H9 (cell line): ENCODE measurements around the gene PDCL3. TPM values are rescaled to one million over a fixed set of nuclear protein-coding genes. Genes with fewer than 3 reads are reported as not detected.

Experiments used
- DNase-seq: peaks from one replicate; pipeline ENCODE4 v3.0.0-alpha.2; 2017
- H2AFZ ChIP-seq: one replicate; pipeline ENCODE4 v1.6.1; 2013; ENCODE audit warnings: mild to moderate bottlenecking, low read length, control low read depth, moderate library complexity
- H2AK5ac ChIP-seq: 2 replicates; pipeline ENCODE4 v1.6.1; 2013; ENCODE audit warnings: low read length, control low read depth, mixed read lengths; ENCODE audit not compliant: insufficient read length
- H2BK120ac ChIP-seq: one replicate; pipeline ENCODE4 v1.6.1; 2013; ENCODE audit warnings: low read depth, mild to moderate bottlenecking, low read length, control low read depth, inconsistent platforms; ENCODE audit not compliant: poor library complexity, severe bottlenecking
- H2BK12ac ChIP-seq: 2 replicates; pipeline ENCODE4 v1.6.1; 2013; ENCODE audit warnings: low read length, control low read depth, mixed read lengths, low read depth; ENCODE audit not compliant: insufficient read length
- H2BK15ac ChIP-seq: 2 replicates; pipeline ENCODE4 v1.6.1; 2013; ENCODE audit warnings: low read depth, low read length, control low read depth
- H2BK20ac ChIP-seq: one replicate; pipeline ENCODE4 v1.6.1; 2013; ENCODE audit warnings: low read depth, mild to moderate bottlenecking, low read length, control low read depth, inconsistent platforms; ENCODE audit not compliant: poor library complexity, severe bottlenecking
- H2BK5ac ChIP-seq: 2 replicates; pipeline ENCODE4 v1.6.1; 2013; ENCODE audit warnings: low read length, control low read depth, mixed read lengths; ENCODE audit not compliant: insufficient read length
- H3K14ac ChIP-seq: 2 replicates; pipeline ENCODE4 v1.6.1; 2013; ENCODE audit warnings: low read length, control low read depth; ENCODE audit not compliant: insufficient read depth
- H3K18ac ChIP-seq: 2 replicates; pipeline ENCODE4 v1.6.1; 2013; ENCODE audit warnings: low read depth, mild to moderate bottlenecking, mixed read lengths, low read length, control low read depth; ENCODE audit not compliant: insufficient read length
- H3K23ac ChIP-seq: 2 replicates; pipeline ENCODE4 v1.6.1; 2013; ENCODE audit warnings: low read length, control low read depth, mixed read lengths, low read depth; ENCODE audit not compliant: insufficient read length
- H3K23me2 ChIP-seq: 2 replicates; pipeline ENCODE4 v1.6.1; 2013; ENCODE audit warnings: low read depth, mild to moderate bottlenecking, mixed read lengths, low read length, control low read depth; ENCODE audit not compliant: insufficient read length, poor library complexity, severe bottlenecking
- H3K27ac ChIP-seq: 2 replicates; pipeline ENCODE4 v1.5.1; 2013; ENCODE audit warnings: low read length, control low read depth, mixed read lengths, low read depth; ENCODE audit not compliant: insufficient read length
- H3K27me3 ChIP-seq: 2 replicates; pipeline ENCODE4 v1.6.1; 2013; ENCODE audit warnings: low read length, control low read depth, inconsistent platforms; ENCODE audit not compliant: insufficient read depth
- H3K4ac ChIP-seq: 2 replicates; pipeline ENCODE4 v1.6.1; 2013; ENCODE audit warnings: low read depth, mild to moderate bottlenecking, control low read depth, inconsistent platforms, low read length, moderate library complexity
- H3K4me1 ChIP-seq: 2 replicates; pipeline ENCODE4 v1.6.1; 2013; ENCODE audit warnings: low read length, control low read depth, inconsistent platforms; ENCODE audit not compliant: insufficient read depth
- H3K4me2 ChIP-seq: 2 replicates; pipeline ENCODE4 v1.6.1; 2013; ENCODE audit warnings: low read length, control low read depth, mixed read lengths; ENCODE audit not compliant: insufficient read length, insufficient read depth
- H3K56ac ChIP-seq: 2 replicates; pipeline ENCODE4 v1.6.1; 2013; ENCODE audit warnings: low read depth, mild to moderate bottlenecking, mixed read lengths, low read length, control low read depth; ENCODE audit not compliant: insufficient read length
- H3K79me1 ChIP-seq: 2 replicates; pipeline ENCODE4 v1.6.1; 2013; ENCODE audit warnings: low read depth, mild to moderate bottlenecking, moderate library complexity, low read length, control low read depth, inconsistent platforms; ENCODE audit not compliant: insufficient read depth, poor library complexity, severe bottlenecking
- H3K79me2 ChIP-seq: 2 replicates; pipeline ENCODE4 v1.6.1; 2013; ENCODE audit warnings: low read length, control low read depth, inconsistent platforms; ENCODE audit not compliant: insufficient read depth
- H3K9ac ChIP-seq: 2 replicates; pipeline ENCODE4 v1.6.1; 2013; ENCODE audit warnings: low read length, control low read depth, mixed read lengths; ENCODE audit not compliant: insufficient read length; ENCODE audit errors: extremely low read depth
- H3K9me3 ChIP-seq: one replicate; pipeline ENCODE4 v1.6.1; 2013; ENCODE audit warnings: low read depth, low read length, inconsistent platforms; ENCODE audit not compliant: control insufficient read depth
- H3T11ph ChIP-seq: one replicate; pipeline ENCODE4 v1.6.1; 2013; ENCODE audit warnings: mild to moderate bottlenecking, low read length, control low read depth, inconsistent platforms
- H4K20me1 ChIP-seq: one replicate; pipeline ENCODE4 v1.6.1; 2013; ENCODE audit not compliant: control insufficient read depth, insufficient read length, insufficient read depth
- H4K5ac ChIP-seq: 2 replicates; pipeline ENCODE4 v1.6.1; 2013; ENCODE audit warnings: low read depth, mild to moderate bottlenecking, mixed read lengths, low read length, control low read depth; ENCODE audit not compliant: insufficient read length
- H4K8ac ChIP-seq: replicated peaks from 2 replicates; pipeline ENCODE4 v1.6.1; 2013; ENCODE audit warnings: low read length, control low read depth, mixed read lengths, low read depth; ENCODE audit not compliant: insufficient read length
- H4K91ac ChIP-seq: 2 replicates; pipeline ENCODE4 v1.6.1; 2013; ENCODE audit warnings: low read depth, mild to moderate bottlenecking, moderate library complexity, mixed read lengths, low read length, control low read depth; ENCODE audit not compliant: insufficient read length
- H3K27ac Mint-ChIP-seq, 3 experiments: 2 replicates in 2 of 3; 3 replicates in 1 of 3; pipeline ENCODE4 v1.8.0; 2020 to 2021; ENCODE audit warnings: mixed read lengths in 3 of 3, mild to moderate bottlenecking in 1 of 3, moderate library complexity in 1 of 3
- H3K27me3 Mint-ChIP-seq: 2 replicates; pipeline ENCODE4 v1.8.0; 2021; ENCODE audit warnings: low read depth, mild to moderate bottlenecking, moderate library complexity, mixed read lengths
- H3K36me3 Mint-ChIP-seq, 3 experiments: 2 replicates in 2 of 3; 3 replicates in 1 of 3; pipeline ENCODE4 v1.8.0; 2020 to 2021; ENCODE audit warnings: low read depth in 3 of 3, mixed read lengths in 3 of 3; ENCODE audit not compliant: insufficient read depth in 1 of 3
- H3K4me1 Mint-ChIP-seq, 2 experiments: 2 replicates each; pipeline ENCODE4 v1.8.0; 2020; ENCODE audit warnings: mixed read lengths in 2 of 2
- H3K4me3 Mint-ChIP-seq, 2 experiments: 2 replicates in 1 of 2; 3 replicates in 1 of 2; pipeline ENCODE4 v1.8.0; 2020 to 2021; ENCODE audit warnings: mild to moderate bottlenecking in 2 of 2, mixed read lengths in 2 of 2, moderate library complexity in 1 of 2
- H3K9me3 Mint-ChIP-seq, 2 experiments: 2 replicates in 1 of 2; 3 replicates in 1 of 2; pipeline ENCODE4 v1.8.0; 2020; ENCODE audit warnings: mild to moderate bottlenecking in 2 of 2, mixed read lengths in 2 of 2, moderate library complexity in 1 of 2
- WGBS: extraction: QIAGEN DNeasy Blood & Tissue Kit; methylation state at CpG from one replicate; pipeline ENCODE4 v1.1.7; 2013; ENCODE audit warnings: missing lambda C conversion rate, low lambda C conversion rate, mixed read lengths; ENCODE audit not compliant: insufficient read length; ENCODE audit errors: extremely low coverage; 5-methylcytosine and 5-hydroxymethylcytosine counted together
- total RNA-seq: library from RNA; stranded (reverse); gene quantifications from 2 replicates; pipeline ENCODE4 v1.2.1, GENCODE V29; 2021
- TF ChIP-seq, protein P1 (sequence below): fragments of 200-600 bp; sonication (generic); conservative IDR thresholded peaks from 3 replicates; pipeline ENCODE4 v1.8.0; 2021; ENCODE audit warnings: antibody characterized with exemption, mild to moderate bottlenecking

Gene PDCL3
- total RNA-seq, 1 experiment from 2014 or later = 39.4 TPM

DNA sequence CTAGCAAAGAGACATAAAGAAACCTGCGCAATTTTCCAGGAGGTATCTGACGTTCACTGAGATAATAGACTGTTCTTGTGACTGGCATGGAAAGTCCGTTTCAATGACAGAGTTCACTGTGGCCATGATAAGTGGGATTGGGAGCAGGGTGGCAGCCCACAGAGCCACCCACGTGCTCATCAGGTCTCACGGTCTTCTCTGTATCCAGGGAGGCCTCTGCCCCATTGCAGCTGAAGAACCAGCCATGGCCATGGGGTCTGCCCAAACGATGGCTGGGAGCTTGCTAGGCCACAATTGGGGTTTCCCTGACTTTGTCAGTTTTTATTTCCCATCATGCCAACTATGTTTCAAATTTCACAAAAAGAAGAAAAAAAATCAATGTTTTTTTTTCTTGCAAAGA lies 57.2 kb downstream of the PDCL3 start:
- TF ChIP-seq, protein P1, sequence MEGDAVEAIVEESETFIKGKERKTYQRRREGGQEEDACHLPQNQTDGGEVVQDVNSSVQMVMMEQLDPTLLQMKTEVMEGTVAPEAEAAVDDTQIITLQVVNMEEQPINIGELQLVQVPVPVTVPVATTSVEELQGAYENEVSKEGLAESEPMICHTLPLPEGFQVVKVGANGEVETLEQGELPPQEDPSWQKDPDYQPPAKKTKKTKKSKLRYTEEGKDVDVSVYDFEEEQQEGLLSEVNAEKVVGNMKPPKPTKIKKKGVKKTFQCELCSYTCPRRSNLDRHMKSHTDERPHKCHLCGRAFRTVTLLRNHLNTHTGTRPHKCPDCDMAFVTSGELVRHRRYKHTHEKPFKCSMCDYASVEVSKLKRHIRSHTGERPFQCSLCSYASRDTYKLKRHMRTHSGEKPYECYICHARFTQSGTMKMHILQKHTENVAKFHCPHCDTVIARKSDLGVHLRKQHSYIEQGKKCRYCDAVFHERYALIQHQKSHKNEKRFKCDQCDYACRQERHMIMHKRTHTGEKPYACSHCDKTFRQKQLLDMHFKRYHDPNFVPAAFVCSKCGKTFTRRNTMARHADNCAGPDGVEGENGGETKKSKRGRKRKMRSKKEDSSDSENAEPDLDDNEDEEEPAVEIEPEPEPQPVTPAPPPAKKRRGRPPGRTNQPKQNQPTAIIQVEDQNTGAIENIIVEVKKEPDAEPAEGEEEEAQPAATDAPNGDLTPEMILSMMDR = no peak
- no peak overlapping the region for H2BK20ac ChIP-seq
- Mint-ChIP-seq H3K4me1 (no peaks in the 10 kb centered on the region), H3K27ac (no peak overlapping the region), H3K36me3 (peaks cover 0 to 4% (median 0%) of the 10 kb centered on the region in 3 experiments; a peak in 2 of 7 replicates), H3K4me3 (no peak overlapping the region), H3K27me3 (no peaks in the 10 kb centered on the region; the same call in none of the 2 replicates), H3K9me3 (peaks cover 8 to 13% of the 10 kb centered on the region in 2 experiments; a peak in 4 of 5 replicates)
- H2AK5ac ChIP-seq = no peak overlapping the region
- H3K27me3 ChIP-seq = no peaks in the 10 kb centered on the region
- H4K91ac ChIP-seq = no peak overlapping the region
- no peaks in the 10 kb centered on the region for H3K23me2 ChIP-seq
- no peaks in the 10 kb centered on the region for H3K79me1 ChIP-seq
- H3K4me2 ChIP-seq = no peak overlapping the region
- no peak overlapping the region for H3K9ac ChIP-seq
- no peaks in the 10 kb centered on the region for H3K79me2 ChIP-seq
- H2BK120ac ChIP-seq = no peak overlapping the region
- no peak overlapping the region for H3T11ph ChIP-seq
- no peak overlapping the region for H4K5ac ChIP-seq
- H4K8ac ChIP-seq = no peak overlapping the region
- H3K14ac ChIP-seq = no peak overlapping the region
- peak; percentile 2 for DNase-seq
- WGBS = no CpG with 5 or more reads among the region's 6 CpGs
- no peak overlapping the region for H2BK15ac ChIP-seq
- no peak overlapping the region for H3K27ac ChIP-seq
- H3K18ac ChIP-seq = no peak overlapping the region
- no peak overlapping the region for H3K4ac ChIP-seq
- no peak overlapping the region for H2AFZ ChIP-seq
- H3K56ac ChIP-seq = no peak overlapping the region
- H3K4me1 ChIP-seq = no peaks in the 10 kb centered on the region
- no peak overlapping the region for H2BK12ac ChIP-seq
- no peak overlapping the region for H2BK5ac ChIP-seq
- H4K20me1 ChIP-seq = no peaks in the 10 kb centered on the region
- H3K23ac ChIP-seq = no peak overlapping the region
- H3K9me3 ChIP-seq = no peaks in the 10 kb centered on the region
